ENCODE data around the gene IFNL1. TPM values are rescaled to one million over a fixed set of nuclear protein-coding genes. Genes with fewer than 3 reads are reported as not detected.

IFNL1 gene
- total and polyA plus RNA-seq, 2 donors from 2014 or later = not detected

DNA sequence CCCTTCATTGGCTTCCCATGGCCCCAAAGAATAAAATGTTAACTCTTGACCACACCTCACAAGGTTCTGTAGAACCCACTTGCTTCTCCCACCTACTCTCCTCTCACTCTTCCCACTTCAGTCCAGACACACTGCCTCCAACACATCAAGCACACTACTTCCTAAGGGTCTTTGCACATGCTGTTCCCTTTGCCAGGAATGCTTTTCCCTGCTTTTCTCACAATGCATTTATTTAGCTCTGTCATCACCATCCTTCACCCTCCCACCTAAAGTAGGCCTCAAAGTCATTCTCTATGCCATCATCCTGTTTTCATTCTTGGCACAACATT, 7.9 kb downstream of the IFNL1 start:
- intact Hi-C loops (cut with DNase I) = no loop called here

DNA sequence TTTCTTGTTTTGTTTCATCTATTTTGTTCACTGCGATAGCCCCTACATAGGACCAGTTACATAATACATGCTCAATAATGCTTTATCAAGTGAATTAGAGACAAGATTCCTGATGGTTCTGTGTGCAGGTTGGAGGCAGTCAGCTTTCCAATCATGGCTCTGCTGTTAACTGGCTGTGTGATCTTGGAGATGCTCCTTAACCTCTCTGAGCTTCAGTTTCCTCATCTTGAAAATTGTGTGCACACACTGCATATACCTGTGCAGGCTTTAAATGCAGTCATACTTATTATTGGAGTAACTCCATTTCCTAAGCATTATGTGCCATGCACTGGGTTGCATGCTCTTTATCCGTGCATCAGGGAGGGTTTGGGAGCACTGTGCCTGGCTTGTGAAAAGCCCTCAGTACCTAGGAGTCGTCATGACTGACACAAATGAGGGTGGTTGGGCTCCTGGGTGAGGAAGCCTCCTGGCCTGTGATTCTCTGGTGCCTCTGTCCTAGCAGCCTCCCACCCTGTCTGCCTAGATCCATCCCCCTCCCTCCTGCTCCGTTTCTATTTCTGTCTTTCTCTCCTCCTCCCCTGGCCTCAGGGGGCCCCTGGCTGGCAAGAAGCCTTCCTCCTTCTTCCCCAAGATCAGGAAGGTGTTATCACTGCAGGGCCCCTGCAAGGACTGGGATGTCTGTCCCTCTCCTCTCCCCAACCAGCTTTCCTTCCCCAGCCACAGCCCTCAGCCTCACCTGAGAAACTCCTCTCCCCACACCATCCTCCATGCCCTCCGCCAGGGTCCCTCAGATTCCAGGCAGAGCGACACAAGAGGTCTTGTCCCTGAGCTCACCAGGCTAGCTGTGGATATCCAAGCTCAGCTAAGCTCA, 8.7 kb downstream of the IFNL1 start:
- Histone ChIP-seq H3K4me3 (ENCODE audit: low read length in 3 of 3) (no peak overlapping the region), H3K36me3 (ENCODE audit: control insufficient read depth in 2 of 3, insufficient read depth in 3 of 3, low read length in 3 of 3) (no peaks in the 10 kb centered on the region), H3K9me3 (ENCODE audit: control insufficient read depth in 2 of 3, insufficient read depth in 1 of 3, low read length in 3 of 3) (no peaks in the 10 kb centered on the region), H3K4me1 (ENCODE audit: control insufficient read depth in 2 of 3, insufficient read depth in 2 of 3, low read depth in 1 of 3, low read length in 3 of 3) (peaks cover 0 to 2% (median 0%) of the 10 kb centered on the region in 3 donors), H3K9ac (ENCODE audit: low read length in 3 of 3) (no peak overlapping the region), H3K27ac (ENCODE audit: low read depth in 2 of 2, low read length in 2 of 2) (no peak overlapping the region), H3K27me3 (ENCODE audit: control insufficient read depth, insufficient read depth, low read length) (peaks cover 29% of the 10 kb centered on the region)
- intact Hi-C loops (cut with DNase I) = no loop called here
- TF ChIP-seq, protein P1, sequence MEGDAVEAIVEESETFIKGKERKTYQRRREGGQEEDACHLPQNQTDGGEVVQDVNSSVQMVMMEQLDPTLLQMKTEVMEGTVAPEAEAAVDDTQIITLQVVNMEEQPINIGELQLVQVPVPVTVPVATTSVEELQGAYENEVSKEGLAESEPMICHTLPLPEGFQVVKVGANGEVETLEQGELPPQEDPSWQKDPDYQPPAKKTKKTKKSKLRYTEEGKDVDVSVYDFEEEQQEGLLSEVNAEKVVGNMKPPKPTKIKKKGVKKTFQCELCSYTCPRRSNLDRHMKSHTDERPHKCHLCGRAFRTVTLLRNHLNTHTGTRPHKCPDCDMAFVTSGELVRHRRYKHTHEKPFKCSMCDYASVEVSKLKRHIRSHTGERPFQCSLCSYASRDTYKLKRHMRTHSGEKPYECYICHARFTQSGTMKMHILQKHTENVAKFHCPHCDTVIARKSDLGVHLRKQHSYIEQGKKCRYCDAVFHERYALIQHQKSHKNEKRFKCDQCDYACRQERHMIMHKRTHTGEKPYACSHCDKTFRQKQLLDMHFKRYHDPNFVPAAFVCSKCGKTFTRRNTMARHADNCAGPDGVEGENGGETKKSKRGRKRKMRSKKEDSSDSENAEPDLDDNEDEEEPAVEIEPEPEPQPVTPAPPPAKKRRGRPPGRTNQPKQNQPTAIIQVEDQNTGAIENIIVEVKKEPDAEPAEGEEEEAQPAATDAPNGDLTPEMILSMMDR (IDR thresholded peaks at IDR 0.05; ENCODE audit: borderline replicate concordance, extremely low read depth, insufficient read depth) = no peak
- DNase-seq = no peak
- no peak for FAIRE-seq

More for the DNA sequence above, 7.9 kb downstream of the IFNL1 start:
- peaks cover 29% of the 10 kb centered on the region for H3K27me3 ChIP-seq (ENCODE audit: control insufficient read depth, insufficient read depth, low read length)
- FAIRE-seq = no peak
- H3K27ac ChIP-seq (ENCODE audit: low read depth in 2 of 2, low read length in 2 of 2) = no peak overlapping the region
- H3K9me3 ChIP-seq (ENCODE audit: control insufficient read depth in 2 of 3, insufficient read depth in 1 of 3, low read length in 3 of 3) = no peaks in the 10 kb centered on the region
- H3K9ac ChIP-seq (ENCODE audit: low read length in 3 of 3) = no peak overlapping the region
- peaks cover 0 to 2% (median 0%) of the 10 kb centered on the region in 3 donors for H3K4me1 ChIP-seq (ENCODE audit: control insufficient read depth in 2 of 3, insufficient read depth in 2 of 3, low read depth in 1 of 3, low read length in 3 of 3)
- H3K4me3 ChIP-seq (ENCODE audit: low read length in 3 of 3) = no peak overlapping the region
- no peaks in the 10 kb centered on the region for H3K36me3 ChIP-seq (ENCODE audit: control insufficient read depth in 2 of 3, insufficient read depth in 3 of 3, low read length in 3 of 3)
- DNase-seq = no peak
- TF ChIP-seq, protein P1 (IDR thresholded peaks at IDR 0.05; ENCODE audit: borderline replicate concordance, extremely low read depth, insufficient read depth) = no peak

DNA sequence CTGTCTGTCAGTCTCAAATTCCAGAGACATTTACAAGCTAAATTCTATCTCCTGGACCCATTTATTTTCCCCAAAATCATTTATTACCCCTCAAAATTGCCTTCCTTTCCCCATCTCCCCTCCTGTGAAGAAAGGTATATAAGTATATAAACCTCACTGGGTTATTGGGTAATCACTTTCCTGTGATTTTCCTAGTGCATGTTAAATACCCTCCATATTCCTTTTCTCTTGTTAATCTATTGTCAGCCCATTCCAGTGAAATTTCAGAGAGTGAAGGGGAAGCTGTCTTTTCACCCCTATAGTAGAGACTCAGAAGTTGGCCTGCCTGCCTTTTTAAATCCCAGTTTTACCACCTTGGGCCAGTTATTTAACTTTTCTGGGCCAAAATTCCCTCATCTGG, 9.9 kb downstream of the IFNL1 start:
- Histone ChIP-seq H3K36me3 (ENCODE audit: control insufficient read depth in 2 of 3, insufficient read depth in 3 of 3, low read length in 3 of 3) (no peaks in the 10 kb centered on the region), H3K9ac (ENCODE audit: low read length in 3 of 3) (no peak overlapping the region), H3K4me3 (ENCODE audit: low read length in 3 of 3) (no peak overlapping the region), H3K4me1 (ENCODE audit: control insufficient read depth in 2 of 3, insufficient read depth in 2 of 3, low read depth in 1 of 3, low read length in 3 of 3) (peaks cover 0 to 2% (median 0%) of the 10 kb centered on the region in 3 donors), H3K9me3 (ENCODE audit: control insufficient read depth in 2 of 3, insufficient read depth in 1 of 3, low read length in 3 of 3) (no peaks in the 10 kb centered on the region), H3K27me3 (ENCODE audit: control insufficient read depth, insufficient read depth, low read length) (peaks cover 29% of the 10 kb centered on the region), H3K27ac (ENCODE audit: low read depth in 2 of 2, low read length in 2 of 2) (no peak overlapping the region)
- TF ChIP-seq, protein P1 (IDR thresholded peaks at IDR 0.05; ENCODE audit: borderline replicate concordance, extremely low read depth, insufficient read depth) = no peak
- intact Hi-C loops (cut with DNase I) = no loop called here
- DNase-seq (no peak), FAIRE-seq (no peak)
